ENCODE data around the gene RCSD1.

GRCh38 chr1:167705250-167705649 lies 75.2 kb downstream of the RCSD1 start:
- TF ChIP-seq CTCF (IDR thresholded peaks at IDR 0.05; ENCODE audit: extremely low read depth in 1 of 2, insufficient read depth in 1 of 2, low read depth in 1 of 2, low read length in 2 of 2) (no peak), POLR2A (IDR thresholded peaks at IDR 0.05; ENCODE audit: low read depth, low read length) (no peak), GATA2 (IDR thresholded peaks at IDR 0.05; ENCODE audit: insufficient read depth, insufficient read length, low read depth, low read length) (no peak)
